Pulmonary artery endothelial cell (primary cell): ENCODE measurements around the gene FZD8. TPM values are rescaled to one million over a fixed set of nuclear protein-coding genes. Genes with fewer than 3 reads are reported as not detected.
A peak's percentile ranks its signal among the peaks of the same experiment; 100 is the strongest.
"Not testable (repeated sequence)": the region's sequence is repeated elsewhere in the genome, so short reads cannot be mapped to it uniquely, and the experiment has no call there.

Experiments used
- DNase-seq: peaks from one replicate; pipeline ENCODE4 v3.0.0-alpha.2; 2011; ENCODE audit warnings: low read depth, low spot score
- total RNA-seq: library from RNA; depleted of rRNA; stranded (reverse); fragments of >200 nt; gene quantifications from 2 replicates; pipeline ENCODE4 v1.2.3, GENCODE V29; 2014

FZD8 gene, protein sequence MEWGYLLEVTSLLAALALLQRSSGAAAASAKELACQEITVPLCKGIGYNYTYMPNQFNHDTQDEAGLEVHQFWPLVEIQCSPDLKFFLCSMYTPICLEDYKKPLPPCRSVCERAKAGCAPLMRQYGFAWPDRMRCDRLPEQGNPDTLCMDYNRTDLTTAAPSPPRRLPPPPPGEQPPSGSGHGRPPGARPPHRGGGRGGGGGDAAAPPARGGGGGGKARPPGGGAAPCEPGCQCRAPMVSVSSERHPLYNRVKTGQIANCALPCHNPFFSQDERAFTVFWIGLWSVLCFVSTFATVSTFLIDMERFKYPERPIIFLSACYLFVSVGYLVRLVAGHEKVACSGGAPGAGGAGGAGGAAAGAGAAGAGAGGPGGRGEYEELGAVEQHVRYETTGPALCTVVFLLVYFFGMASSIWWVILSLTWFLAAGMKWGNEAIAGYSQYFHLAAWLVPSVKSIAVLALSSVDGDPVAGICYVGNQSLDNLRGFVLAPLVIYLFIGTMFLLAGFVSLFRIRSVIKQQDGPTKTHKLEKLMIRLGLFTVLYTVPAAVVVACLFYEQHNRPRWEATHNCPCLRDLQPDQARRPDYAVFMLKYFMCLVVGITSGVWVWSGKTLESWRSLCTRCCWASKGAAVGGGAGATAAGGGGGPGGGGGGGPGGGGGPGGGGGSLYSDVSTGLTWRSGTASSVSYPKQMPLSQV
- 19.3 and 45.4 TPM in 2 replicates for total RNA-seq

DNA sequence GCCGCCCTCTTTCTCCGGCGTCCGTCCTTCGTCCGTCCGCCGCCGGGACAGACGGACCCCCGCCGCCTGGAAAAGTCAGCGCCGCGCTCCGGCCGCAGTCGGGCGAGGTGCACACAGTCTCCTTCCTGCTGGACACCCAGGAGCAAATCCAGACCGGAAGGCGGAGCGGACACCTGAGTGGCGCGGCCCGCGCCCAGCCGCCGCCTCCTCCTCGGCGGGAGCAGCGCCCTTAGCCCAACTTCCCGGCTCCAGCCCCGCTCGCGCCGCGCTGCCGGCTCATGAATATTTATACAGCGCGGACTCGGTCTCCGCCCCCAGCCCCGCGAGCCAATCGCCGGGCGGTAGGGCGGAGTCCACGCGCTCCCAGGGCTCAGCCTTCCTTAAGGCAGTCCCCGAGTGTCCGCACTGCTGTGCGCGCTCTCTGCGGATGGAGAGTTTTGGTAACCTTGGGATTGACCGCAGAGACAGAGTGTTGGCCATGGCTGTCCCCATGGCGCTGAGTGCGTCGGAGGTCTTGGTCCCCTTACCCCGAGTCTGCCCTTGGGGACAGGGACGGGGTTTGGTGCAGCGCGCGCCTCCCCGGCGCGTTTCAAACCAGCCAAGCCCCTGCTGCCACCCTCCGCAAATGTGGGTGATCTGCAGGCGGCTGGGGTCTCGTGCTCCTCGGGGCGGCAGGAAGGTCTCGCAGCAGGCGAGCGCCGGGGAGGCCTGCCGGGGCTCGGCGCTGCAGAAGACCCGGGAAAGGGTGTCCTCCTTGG, at the start of gene FZD8:
TSS of gene FZD8 (minus strand) at position 262 of the 758 bp plus-strand sequence. CDS start 867 bp downstream, outside the sequence.
- peak; percentile 73 for DNase-seq

DNA sequence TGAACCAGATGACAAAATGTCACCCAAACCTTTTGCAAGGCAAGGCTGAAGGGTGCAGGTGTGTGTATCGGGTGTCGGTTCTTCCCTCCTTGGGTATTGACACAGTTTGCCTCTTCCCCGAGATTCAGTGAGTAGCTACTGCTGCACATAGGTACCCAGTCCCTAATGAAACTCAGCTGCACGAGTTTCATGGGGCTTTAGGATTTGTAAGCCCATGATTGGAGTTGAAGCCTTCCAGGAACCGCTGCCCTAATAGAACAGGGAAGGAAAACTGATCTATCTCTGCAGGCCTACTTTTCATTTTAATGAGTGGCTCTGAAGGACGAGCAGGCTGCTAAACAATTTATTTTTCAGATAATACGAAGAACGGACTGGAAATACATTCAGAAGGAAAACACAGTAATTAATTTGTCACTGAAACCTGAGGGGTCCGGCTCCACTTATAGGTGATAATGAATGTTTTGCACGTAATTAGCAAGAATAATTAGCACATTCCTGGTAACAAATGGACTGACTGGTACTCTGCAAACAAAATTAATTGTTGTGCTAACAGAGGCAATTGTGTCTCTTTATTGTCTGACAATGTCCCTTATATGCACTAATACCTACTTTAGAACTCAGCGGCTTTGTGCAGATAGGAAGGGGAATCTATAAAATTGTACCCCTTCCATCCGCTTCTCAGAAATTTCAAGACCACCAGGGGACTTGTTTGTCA, 49.6 kb upstream of the FZD8 start:
- no peak for DNase-seq

DNA sequence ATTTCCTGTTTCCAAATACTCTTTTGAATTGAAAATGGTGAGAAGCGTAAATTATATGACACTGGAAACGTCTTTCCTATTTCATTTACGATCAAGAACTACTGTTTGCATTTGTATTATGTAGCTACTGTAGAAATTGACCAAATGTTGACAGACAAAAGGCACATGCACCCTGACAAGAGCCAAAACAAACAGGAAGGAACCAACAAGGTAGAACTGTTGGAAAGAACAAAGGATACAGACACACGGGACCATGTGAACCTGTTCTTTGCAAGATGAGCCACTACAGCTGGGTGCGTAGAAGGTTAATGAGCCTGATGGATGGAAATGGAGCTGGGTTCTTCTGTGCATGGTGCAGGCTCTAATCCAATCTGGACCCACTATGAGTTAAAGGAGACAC, 48.4 kb upstream of the FZD8 start:
- no peak for DNase-seq

DNA sequence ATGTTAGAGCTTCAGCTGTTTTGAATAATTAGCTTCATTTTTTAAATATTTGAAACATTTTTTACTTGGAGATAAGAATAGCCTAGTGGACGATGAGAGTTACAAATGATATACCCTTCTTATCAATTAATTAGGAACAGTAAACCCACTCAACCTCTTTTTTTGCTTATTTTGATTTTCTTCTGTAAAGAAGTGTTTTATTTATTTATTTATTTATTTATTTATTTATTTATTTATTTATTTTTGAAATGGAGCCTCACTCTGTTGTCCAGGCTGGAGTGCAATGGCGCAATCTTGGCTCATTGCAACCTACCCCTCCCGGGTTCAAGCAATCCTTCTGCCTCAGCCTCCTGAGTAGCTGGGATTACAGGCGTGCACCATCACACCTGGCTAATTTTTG, 43.8 kb upstream of the FZD8 start:
- not testable (repeated sequence) for DNase-seq

DNA sequence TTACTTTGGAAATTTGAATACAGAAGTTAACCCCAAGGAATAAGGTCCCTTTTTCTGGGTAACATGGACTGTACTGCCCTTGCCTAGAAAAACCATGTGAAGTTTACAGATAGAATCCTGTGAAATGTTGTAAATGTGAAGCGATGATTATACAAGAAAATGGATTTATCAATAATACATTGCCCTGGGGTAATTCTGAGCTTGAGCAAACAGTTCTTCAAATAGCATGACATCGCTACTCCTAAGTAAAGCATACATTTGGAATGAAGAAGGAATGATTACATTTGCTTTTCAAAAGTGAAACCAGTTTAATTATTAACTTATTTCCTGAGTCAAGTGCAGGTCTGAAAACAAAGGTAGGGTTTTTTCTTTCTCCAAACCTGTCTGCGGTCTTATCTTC, 43.3 kb upstream of the FZD8 start:
- DNase-seq: no peak

DNA sequence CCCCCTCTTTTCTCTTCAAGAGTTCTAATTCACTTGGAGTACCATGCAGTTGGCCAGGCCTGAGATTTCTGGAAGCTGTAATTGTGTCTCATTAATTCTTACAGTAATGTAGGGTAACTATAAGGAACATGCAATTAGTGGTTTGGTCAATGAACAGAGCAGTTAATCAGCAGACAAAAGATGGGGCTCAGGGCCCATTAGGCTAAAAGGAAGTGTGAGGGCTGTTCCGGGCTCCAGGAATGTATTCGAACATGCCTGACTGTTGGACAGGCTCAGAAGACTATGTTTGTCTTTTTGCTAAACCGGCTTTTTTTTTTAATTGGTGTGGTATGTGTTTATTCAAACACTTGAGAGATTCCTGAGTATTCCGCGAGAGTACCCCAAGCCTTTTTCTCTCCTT, 42.5 kb upstream of the FZD8 start:
- no peak for DNase-seq

DNA sequence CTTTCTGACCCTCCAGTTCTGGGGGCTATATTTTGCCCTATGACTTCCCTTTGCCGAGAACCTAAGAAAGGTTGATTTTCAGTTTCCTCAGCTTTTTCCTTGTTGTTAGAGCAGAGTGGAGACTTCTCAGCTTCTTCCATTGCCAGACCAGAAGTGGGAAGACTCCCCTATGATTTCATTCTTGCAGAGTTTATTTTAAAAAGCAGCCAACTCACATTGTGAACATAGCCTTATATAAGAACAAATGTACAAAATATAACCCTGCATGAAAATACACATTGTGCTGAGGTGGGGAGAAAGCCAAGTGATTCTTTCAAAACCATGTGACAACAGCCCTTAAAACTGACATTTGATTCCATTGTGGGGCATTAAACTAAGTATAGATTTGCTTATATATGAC, 33.8 kb upstream of the FZD8 start:
- no peak for DNase-seq

DNA sequence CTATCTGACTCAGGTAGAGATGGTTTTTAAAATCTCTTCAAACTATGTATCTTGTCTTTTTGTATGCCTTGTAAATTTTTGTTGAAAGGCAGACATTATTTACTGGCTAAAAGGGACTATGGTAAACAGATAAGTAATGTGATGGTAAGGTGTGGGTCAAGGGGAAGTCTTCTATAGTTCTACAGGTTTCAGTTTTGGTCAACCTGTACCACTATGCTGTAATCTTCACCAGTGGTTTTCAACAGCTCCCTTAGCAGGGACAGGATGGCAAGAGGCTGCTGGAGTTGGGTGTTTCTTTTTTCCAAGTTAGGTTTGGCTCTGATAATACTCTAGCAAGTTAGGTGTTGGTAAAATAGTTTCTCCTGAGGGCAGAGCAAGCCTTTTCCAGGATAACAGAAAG, 32.7 kb upstream of the FZD8 start:
- no peak for DNase-seq

DNA sequence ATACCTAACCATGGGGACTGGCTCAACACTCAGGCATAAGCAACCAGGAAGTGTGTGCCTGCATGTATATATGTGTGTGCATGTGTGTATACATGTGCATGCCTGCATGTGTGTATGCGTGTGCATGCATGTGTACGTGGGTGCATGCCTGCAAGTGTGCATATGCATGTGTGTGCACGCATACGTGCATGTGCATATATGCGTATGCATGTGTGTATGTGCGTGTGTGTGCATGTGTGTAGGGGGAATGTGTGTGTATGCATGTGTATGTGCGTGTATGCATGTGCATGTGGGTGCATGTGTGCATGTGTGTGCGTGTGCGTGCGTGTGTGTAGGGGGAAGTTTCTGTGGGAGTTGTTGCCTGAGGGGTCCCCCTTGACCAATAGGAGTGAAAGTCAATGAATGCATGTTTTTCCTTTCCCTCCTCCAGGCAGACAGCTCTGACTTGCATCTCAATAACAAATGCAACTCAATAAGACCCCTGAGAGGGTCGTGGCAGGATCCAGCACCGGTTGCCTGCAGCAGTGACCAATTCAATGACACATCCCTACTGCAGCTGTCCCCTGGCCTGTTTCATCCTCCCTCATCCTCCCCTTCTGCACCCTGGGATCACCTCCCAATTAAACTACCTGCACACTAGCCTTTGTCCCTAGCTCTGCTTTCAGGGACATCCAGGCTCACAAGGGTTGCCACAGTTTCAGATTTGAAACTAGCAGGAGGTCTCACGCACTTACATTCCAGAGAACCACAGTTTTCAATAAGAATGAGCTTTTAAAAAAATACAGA, 27.0 kb upstream of the FZD8 start:
- no peak for DNase-seq

DNA sequence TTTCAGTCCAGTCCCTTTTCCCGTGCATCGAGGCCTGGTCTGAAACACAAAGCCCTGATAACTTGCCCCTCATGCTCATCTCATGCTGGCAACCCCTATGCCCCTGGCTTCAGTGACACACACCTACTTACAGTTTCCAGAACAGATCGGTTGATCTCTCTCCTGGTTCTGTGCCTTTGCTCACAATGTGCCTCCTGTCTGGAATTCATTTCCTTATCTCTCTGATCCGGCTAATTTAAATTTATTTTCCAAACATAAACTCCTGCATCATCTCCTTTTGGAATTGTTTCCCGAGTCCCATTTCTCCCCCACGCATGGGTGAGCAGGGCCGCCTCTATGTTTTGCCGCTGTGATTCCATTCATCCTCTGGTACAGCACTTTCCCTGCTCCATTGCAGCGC, 25.9 kb upstream of the FZD8 start:
- no peak for DNase-seq

DNA sequence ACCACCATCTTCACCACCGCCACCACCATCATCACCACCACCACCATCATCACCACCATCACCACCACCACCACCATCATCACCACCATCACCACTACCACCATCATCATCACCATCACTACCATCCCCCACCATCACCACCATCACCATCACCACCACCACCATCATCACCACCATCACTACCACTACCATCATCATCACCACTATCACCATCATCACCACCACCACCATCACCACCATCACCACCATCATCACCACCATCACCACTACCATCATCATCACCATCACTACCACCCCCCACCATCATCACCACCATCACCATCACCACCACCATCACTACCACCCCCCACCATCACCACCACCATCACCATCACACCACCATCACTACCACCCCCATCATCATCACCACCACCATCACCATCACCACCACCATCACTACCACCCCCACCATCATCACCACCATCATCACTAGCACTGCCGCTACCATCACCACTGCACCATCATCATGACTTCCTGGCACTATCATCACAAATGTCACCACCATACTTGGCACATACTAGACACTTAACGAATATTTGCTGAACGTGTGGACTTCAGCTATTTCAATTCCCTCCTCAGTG, 25.3 kb upstream of the FZD8 start:
- no peak for DNase-seq

DNA sequence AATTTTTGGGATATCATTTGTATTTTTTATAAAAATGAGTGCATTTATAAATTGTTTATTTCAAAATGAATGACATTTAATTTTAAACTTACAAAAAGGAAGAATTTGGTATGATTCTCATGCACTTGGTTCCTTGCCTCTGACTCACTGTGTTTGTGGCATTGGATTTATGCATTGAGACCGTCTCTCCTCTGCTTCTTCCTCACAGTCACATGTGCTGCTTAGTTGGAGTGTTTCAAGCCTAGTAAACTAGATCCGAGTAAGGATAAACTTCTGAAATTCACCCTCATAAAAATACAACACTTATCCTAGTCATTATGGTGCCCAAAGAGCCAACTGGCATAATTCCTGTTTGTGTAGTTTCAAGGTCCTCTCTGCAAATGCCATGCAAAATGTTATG, 19.1 kb upstream of the FZD8 start:
- DNase-seq: no peak

DNA sequence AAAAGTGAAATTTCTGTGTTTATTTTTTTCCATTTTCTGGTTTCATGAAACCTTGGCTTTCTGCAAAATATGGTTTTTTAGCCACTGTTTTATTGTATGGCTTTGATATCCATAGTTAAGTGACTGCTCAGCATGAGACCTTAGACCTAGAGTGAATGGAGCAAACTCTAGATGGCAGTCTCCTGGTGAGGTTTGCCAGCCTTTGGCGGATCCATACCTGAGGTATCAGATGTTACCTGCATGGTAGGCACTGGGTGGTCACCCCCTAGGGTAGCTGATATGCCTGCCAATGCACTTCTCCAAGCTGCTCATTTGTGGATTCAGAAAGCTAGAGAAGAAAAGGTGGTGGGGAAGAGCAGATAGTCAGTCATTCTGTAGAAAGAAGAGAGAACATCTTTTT, 17.4 kb upstream of the FZD8 start:
- DNase-seq: no peak

DNA sequence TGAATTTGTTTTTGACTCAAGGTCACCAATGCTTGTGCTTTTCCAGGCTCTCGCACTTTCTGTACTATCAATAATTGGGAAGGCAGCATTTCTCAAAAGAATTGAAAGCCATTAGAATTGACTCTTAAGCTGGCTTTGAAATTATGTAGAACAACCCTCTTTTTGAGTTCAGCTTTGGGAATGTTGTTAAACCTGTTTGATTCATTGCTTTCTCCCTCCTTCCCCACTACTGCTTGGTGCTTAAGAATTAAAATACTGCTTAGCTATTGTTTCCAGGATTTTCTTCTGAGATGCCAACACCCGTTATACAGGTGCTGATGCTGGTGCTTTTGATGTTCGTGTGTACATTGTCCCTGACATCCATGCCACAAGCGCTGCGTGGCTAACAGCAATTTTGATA, 15.5 kb upstream of the FZD8 start:
- no peak for DNase-seq

DNA sequence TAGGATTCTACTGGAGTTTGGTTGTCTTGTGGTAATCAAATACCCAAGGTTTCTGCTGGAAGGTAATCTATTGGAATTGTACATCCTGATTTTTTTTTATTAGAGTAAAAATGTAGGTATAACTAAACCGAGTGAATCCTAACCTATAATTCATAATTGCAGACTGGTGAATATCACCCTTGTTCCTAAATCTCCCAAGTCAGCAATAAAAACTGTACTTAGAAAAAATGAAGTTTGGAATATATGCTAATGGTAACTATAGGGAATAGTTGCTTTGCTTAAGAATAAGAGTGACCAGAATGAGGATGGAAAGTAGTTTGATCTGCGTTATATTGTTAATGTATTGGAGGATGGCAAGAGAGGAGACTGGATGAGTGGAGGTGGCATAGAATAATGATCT, 10.7 kb upstream of the FZD8 start:
- DNase-seq: no peak

DNA sequence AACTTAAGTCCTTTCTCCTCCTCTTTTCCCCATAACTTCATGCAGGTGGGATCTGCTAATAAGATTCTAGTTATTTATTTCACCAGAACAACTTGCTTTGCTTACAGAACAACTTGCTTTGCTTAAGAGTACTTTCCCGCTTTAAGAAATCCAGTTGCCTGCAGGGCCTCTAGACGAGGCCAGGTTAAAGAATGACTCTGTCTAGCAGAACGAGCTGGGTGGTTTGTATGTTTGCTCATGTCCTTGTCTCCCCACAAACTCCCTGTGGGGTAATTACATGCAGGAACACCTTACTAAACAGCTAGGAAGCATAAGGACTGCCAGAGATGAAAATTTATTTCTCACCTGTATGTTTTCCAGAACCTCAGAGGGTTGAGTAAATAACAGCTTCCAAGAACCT, 8.8 kb upstream of the FZD8 start:
- no peak for DNase-seq

DNA sequence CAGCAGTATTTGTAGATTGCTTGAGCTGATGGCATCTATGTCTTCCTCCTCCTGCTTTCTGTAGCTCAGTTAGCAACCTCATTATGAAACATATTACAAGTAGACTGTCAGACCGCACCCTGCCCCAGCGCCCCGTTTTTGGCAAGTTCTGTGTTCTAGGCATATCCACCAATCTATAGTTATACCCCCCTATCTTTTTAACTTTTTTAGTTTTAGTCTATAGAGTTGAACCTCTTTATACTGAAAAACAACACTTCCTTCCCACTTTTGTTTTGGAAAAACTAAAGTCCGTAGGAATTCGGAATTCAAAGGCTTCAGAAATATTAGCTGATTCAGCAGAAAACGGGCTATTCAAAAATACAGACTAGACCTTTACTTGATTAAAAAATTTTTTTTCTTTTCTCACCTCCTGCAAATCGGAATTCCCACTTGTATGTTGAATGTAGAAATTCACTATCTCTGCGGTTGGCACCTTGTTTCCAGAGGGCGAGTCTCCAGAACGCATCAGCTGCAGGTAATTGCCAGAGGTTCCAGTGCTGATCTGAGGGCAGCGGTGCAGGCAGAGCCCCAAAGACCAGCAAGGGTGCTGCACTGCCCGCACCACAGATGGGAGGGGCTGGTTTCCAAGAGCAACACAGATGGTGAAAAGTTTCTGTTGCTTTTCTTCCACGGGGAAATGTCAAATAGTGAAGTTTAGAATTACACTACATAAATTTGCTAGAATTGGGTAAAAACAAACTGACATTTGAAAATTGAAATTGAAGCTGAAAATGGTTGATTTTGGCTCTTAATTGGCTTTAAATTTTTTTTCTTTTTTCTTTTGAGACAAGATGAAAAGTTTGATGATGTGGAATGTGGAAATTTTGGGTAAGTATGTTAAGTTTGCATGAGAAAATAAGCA, 2.2 kb upstream of the FZD8 start:
- no peak for DNase-seq

DNA sequence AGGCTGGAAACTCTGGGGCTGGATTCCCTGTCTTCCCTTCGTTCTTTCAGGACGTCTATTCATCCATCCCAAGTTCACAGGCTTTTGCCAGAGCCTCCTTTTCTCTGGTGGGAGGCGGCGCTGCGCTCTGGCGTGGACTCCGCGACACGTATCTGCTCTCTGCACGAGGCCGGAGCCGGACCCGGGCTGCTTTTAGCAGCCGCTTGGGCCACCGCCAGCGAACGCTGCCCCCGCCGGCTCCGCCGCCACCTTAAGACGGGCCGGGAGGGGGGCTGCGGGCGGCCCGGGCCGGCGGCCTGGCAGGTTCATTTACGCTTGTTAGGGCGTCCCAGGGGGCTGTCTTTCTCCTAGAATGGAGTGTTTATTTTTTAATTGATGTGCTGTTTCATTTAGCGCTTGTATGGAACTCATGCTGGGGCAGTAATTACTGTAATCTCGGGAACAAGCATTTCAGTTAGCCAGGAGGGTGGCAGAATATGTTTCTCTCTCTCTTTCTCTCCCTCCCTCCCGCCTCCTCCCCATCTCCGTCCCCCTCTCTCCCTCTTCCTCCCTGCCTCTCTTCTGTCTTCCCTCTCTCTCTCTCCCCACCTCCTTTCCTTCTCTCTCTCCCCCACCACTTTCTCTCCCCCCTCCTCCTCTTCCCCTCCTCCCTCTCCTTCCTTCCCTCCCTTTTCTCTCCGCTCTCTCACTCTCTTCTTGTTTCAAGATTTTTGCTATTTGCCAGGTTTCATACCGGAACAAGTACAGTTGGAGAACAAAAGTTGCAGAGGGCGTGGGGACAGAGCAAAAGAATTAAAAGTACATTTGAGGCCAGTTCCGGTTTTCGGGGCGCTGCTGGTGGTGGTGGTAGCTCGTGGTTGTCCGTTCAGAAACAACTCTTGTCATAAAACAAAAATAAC, 1.3 kb upstream of the FZD8 start:
- no peak for DNase-seq

DNA sequence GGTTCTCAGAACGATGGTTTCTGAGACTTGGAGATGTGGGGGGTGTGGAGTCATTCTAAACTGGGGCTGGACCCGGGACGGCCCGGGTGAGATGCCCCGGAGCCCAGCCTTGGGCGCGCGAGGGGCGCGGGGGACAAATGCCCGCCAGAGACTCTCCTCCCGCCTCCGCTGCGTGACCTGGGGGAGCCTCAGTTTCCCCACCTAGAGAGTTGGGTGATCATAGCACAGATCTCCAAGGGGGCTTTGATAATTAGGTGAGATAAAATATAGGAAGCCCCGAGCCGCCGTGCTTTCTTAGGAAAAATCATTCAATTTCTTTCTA, 658 bp upstream of the FZD8 start:
- no peak for DNase-seq
